SW 1271 (cell line): Measurements from ENCODE around the gene TNFRSF21.
A peak's percentile ranks its signal among the peaks of the same experiment; 100 is the strongest.
"Not testable (repeated sequence)": the region's sequence is repeated elsewhere in the genome, so short reads cannot be mapped to it uniquely, and the experiment has no call there.

Experiments
- DNase-seq, 2 experiments: peaks; one replicate each; lab custom pipeline; 2025; lab: John Stamatoyannopoulos, UW

The TNFRSF21 gene

DNA sequence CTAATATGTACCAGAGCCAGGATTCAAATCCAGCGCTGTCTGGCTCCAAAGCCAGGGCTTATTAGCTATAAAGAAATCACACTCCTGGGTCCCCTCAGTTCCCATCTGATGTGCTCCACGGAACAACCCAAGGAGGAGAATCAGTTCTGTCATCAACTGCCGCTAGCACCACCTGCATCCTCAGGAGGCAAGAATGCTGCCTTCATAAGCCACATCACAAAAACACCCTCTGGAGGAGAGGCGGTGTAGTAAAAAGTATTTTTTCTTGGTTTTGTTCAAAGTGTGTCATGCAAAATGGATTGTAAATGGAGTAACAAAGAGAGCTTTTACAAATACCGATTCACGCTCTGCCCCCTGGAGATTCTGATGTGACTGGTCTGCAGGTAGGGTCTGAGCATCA, 57.1 kb downstream of the TNFRSF21 start:
- DNase-seq, result no peak

DNA sequence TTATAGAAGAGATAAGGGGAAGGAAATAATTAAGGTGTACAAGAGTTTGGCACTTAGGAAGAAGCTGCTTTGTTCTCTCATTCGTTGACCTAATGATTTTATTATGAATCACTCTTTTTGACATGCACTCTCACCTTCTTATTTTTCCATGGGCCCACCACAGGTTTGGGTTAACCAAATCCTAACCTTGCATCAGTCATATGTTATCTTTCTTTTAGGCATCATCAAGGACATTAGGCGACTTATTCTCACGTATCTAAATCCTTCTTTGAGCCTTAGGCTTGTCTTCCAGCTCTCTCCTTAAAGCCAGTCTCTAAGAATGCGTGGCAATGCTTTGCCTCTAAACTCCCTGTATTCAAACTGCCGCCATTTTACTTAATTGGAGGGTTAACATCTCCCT, 58.3 kb downstream of the TNFRSF21 start:
- DNase-seq, result no peak

DNA sequence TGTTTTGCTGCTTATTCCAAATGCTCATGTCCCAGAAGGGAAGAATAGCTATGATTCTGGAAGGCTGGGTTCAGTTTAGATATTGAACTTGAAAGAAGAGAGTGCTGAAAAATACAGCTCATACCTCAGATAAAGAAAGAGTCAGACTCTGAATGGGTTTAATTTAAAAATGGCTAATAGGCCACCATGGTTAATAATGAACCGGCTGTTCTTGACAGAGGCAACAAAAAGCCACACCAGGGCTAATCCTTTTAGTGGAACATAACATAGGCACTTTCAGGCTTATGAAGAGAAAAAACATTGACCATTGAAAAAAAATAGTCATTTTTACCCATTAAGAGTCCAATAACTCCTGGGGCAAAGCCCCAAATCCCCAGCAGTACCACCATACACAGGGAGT, 59.4 kb downstream of the TNFRSF21 start:
- no peak for DNase-seq

DNA sequence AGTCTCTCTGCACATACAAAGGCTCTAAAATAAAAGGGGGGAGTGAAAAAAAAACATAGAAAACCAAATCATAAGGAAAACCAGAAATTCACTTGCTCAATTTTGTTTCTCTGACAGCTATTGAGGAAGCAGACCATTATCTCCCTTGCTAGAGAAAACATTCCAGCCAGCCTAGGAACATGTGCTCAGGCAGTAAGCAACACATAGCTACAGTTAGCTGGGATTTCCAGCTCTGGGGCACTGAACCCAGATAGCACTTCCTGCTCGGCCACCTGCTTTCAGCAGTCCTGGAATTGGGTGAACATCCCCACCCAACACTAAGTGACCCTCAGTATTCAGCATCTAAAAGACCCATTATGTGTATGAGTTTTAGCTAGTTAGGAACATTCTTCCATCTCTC, 61.3 kb downstream of the TNFRSF21 start:
- DNase-seq, result no peak

DNA sequence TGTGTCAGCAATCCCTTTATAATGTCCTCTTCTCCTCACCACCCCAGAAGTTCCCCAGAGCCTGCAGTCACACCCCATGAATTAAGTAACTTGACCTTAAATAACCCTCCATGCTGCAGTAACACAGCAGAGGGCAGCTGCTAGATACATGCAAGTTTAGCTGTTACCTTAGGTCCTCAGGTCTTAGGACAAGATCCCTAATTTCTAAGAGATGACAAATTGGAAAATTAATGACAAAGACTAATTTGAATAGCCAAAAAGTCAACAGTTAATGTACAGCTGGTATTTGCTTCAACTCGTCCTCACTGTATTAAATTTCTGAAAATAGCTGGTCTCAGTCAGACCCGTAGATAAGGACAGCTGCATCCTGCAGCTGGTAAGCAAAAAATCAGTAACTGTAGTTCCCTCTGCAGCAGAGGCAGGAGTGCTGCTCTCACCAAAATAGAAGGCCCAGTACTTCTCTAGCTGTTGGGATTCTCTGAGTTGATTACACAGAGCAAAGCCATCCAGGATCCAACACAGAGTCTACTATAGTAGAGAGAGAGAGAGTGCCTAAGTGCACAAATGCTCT, 62.4 kb downstream of the TNFRSF21 start:
- DNase-seq, result no peak

DNA sequence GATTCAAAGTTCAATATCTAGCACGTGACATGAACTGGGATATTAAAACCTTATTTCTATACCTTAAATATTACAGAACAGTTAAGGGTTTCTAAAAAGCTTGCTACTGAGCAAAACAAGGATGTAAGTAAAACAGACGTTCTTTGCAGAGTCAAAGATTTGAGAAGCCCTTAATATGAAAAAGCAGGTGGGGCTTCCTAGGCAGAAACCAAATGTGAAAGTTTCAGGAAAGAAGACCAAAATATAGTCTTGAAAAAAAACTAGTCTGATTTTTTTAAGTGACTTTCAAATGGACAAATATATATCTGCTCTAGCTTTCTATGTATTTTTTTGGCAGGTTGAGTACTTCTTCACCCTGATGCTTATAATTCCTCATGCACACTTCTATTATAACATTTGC, 63.2 kb downstream of the TNFRSF21 start:
- no peak for DNase-seq

DNA sequence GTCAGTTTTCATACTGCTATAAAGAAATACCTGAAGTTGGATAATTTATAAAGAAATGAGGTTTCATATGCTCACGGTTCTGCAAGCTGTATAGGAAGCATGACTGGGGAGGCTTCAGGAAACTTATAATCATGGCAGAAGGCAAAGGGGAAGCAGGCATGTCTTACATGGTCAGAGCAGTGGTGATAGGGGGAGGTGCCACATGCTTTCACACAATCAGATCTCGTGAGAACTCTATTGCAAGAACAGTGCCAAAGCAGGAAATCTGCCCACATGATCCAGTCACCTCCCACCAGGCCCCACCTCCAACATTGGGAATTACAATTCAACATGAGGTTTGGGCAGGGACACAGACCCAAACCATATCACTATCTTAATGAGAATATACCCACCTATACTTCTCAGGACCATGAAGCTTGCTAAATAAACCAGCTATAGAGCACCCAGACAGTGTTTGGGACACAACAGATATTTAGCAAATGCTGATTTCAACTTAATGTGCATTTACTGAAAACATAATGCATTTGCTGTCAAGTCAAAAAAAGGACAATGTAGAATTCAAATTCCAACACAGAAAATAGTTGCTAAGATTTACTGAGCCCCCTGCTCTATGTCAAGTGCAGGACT, 63.8 kb downstream of the TNFRSF21 start:
- no peak for DNase-seq

DNA sequence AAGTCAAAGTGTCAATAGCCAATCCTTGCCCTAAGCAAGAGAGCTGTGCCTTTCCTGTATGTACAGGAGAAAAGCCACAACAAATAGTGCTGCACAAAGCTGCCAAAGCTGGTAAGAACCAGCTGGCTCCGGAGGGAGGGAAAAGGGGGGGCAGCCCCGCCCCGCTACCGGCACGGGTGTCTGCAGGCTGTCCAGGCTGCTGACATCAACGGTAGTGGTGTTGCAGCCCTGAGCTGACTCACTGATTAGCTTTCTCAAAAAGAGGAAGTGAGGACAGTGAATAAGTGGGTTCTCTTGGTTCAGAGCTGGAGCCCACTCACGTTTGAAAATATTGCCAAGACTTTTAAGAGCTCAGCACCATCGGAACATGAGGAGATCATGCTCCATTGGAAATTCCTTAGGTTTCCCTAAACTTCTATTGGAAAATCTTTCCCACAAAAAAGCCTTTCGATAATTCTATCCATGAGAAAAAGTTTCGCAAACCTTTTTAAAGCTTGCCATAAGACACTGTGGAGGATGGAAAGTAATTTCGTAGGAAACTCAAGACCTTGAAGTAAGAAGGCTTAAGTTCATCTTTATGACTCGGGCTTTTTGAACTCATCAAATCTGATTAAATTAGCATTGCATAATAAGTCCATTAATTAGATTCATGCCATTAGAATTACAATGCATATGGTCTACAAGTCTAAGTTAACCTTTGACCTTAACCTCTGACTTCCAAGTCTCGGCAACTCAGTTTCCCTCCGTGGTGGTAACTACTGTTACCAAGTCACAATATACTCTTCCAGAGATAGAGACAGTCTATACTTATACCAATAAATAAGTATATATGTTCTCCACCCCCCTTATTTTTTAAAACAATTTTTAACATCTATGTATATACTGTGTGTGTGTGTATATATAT, 67.0 kb downstream of the TNFRSF21 start:
- peak; percentile 11 to 55 for DNase-seq

DNA sequence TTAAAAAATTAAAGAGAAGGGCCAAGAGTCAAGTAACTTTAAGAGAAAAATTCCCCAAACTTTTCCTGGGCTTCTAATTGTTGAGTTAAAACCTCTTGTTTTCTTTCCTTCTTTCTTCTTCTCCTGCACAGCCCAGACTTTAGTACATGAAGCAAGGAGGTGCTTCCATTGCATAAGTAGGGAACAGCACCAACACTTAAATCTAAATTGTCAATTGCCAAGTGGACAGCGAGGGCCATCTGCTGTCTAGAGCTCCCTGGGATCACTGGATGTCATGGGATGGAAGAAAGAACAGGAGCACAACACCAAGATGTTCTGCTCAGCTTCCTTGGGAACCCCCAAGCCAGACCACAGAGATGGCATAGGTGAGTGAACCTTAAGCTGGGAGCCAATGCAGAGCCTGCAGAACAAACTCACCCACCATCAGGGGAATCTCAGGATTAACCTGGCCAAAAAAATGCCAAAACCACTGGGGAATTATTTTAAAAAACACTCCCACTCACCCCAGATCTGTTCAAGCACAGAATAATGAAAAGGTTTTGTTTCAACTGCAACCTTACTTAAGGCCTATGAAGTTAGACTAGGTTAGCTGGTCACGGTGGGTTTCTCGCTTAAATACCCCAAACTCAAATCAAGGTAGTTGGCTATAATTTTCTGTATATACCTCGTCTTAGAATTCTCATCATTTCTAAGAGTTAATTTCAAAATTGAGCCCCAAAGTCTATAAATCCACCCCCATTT, 67.8 kb downstream of the TNFRSF21 start:
- DNase-seq, result no peak

DNA sequence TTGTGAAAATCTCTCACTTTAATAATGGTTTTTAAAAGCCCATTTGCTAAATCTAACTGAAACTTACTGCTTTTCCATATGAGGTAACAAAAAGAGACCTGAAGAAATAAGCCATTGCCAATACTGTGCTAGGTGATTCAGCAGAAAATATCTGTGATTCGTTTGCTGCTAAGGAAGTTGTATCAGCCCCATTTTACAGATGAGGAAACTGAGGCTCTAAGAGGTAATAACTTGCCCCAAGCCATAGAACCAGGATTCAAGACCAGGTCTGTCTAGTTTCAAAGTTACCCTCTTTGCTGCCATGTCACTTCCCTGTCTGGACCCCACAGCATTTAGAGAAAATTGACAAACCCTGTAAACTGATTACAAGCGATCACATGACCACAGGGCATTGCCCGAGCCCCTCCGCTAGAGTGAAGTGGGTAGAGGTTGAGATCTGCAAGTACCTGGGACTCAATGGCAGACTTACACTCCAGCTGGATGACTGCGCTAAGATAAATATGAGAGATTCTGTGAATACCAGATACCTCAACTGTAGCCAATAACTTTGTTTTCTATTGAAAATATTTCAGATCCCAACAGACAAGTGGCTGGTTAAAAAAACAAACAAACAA, 69.3 kb downstream of the TNFRSF21 start:
- DNase-seq, result no peak

DNA sequence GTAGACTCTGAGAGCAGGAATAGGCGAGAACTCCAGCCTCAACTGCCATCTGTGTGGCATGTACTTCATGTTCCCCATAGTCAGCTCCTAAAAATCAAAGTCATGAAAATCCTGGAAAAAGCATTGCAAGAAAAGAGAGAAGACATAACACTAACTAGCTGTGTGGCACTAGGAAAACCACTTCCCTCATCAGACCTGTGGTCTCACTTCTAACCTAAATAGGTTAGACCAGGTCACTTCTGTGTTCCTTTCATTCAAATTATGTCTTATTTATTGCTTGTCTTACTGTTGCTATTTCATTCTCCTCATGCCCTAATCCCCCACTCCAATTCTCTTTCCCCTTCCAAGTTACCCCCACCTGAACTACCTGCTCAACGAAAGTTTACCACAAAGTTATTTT, 70.2 kb downstream of the TNFRSF21 start:
- DNase-seq, result no peak

DNA sequence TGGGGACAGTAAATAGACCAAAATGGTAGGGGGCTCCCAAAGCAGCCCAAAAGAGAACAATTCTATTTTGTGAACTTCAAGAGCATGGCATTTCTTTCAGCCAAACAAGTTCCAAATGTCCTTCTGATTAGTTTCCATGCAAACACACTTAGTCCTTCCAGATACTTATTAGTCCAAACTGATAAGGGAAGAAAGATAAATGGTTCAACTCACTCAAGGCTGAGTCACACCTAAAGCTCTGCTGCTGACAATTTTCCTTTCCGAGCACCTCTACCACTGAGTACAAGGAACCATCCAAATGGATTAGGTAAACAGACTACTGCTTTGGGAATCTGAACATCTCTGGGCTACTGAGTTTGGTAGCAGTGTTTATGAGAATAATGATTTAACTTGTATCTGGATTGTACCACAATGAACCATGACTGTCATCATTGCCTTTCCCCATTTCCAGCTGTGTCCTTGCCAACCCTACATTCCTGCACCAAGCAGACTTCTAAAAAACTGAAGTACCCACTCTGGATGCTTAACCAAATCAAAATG, 71.2 kb downstream of the TNFRSF21 start:
- no peak for DNase-seq

DNA sequence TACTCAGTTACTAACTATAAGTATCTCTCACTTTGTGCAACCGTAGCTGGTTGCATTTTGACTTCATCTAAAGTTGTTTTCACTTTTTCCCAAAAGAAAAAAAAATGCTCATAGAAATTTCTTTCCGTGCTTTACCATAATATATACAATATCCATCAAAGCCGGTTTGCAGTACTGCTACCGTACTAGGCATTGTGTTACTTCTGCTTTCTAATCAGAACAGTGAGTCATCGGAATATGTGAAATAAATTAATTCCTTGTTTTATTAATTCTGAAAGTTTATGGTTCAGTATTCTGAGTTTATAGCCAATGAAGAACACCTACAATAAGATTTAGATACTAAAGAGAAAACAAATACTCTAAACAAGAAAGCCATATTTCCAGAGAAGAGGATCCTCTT, 72.5 kb downstream of the TNFRSF21 start:
- no peak for DNase-seq

DNA sequence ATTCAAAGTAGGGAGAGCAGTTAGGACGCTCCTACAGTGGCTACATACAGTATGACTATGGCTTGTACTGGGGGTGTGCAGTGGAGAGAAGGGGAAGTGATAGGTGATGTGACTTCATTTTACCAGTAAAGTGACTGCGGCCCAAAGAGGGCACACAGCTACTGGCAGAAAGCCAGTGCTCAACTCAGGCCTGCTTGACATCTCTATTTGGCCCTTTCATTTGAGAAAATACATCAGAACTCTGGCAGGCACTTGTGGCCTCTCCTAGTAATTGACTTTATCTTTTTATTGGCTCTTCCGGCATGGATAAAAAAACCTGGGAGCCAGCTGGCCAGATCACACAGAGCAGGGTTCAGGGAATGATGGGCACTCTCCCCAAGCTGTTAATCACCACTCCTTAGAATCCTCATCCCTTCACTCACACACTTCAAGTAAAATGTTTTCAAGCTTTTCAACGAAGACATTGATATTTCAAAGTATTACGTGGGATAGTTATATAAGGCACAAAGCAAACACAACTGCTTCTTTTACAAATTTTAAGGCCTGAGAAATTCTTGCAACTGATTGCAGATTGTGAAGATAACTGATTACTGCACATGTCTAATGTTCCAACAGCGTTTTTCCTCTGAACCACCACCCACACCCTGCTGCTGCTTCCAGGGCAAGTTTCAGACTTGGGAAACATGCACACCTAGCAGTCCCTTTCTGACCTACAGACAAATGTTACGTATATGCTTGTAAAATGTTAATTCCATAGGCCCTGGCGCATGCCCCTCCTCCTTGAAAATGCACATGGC, 73.5 kb downstream of the TNFRSF21 start:
- no peak for DNase-seq

DNA sequence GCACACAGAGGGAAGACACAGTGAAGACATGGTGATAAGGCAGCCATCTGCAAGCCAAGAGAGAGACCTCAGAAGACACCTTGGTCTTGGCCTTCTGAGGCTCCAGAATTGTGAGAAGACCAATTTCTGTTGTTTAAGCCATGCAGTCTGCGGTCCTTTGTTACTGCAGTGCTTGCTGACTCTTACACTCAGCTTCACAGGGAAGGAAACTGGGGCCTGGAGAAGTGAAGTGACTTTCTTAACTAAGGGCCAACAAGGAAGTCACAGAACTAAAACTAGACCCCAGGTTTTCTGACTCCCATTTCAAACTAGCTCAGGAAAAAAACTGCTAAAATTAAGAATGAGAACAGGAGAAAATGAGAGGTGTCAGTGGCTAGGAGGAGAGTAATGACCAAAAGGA, 74.3 kb downstream of the TNFRSF21 start:
- DNase-seq, result no peak

DNA sequence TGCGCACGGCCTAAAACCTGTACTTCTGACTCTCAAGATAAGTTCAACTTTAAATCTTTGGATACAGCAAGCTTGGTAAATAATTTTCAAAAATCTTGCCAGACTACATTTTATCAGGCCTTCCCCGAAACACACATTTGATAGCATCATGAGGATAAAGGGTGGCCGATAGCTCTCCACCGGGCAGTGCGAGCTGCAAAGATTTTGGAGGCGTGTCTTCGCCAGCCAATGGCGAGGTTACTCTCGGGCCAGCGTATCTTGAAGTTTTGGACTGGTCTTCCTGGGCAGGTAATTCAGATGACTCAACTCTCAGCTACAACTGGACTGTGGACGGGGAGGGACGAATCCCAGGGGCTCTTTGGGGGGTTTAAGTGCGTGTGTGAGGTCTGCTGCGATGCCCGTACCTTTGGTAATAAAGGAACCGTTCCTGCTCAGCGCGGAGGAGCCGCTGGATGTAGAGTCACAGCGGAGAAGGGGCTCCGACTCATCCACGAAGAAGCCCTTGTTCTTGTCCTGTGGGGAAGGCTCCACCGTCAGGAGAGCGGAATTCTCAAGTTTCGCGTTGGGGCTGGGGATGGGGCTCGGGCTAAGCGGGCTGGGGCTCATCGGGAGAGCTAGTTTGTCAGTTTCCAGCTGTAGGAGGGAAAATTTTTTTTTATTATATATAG, 75.3 kb downstream of the TNFRSF21 start:
- no peak for DNase-seq

DNA sequence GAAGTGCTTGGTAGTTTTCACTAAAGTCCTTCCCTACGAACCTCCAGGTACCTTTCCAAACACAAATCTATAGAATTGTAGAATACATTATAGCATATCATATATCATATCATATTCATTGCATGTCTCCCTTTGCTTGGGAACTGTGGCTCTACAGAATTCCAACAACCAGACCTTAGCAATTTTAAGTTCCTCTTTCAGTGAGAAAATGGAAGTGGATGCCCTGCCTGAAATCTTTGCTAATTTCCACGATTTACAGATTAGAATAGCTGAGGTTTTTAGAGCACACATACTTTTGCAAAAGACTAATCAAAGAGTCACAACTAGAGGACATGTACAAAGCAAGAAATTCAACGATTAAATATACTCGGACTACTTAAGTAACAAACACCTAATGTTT, 78.6 kb downstream of the TNFRSF21 start:
- DNase-seq, result no peak

DNA sequence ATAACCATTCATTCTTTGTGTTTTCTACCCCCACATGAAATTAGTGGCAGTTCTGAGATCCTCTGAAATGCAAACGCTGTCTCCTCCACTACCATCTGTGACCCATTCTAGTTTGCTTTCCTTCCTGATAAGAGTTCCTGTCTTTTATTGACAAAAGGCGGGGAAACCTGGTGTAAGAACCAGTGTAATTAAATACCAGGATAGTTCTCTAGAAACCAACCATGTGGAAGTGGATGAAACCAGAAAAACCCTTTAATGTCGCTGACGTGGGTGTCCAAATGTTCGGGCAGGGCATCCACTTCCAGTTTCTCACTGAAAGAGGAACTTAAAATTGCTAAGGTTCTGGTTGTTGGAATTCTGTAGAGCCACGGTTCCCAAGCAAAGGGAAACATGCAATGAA, 79.1 kb downstream of the TNFRSF21 start:
- no peak for DNase-seq

DNA sequence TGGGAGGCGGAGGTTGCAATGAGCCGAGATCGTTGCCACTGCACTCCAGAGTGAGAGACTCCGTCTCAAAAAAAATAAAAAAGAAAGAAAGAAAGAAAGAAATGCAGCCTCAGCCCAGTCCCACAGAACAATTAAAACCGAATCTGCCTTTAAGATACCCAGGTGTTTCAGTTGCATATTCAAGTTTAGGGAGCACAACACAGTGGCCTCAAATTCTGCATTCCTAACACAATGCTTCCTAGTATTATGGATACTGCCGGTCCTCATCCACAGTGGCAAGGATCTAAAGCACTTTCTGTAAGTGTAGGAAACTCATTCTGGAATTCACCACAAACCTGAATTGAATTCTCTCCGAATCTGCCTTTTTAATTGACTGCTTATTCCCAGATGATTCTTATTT, 80.5 kb downstream of the TNFRSF21 start:
- DNase-seq, result no peak

DNA sequence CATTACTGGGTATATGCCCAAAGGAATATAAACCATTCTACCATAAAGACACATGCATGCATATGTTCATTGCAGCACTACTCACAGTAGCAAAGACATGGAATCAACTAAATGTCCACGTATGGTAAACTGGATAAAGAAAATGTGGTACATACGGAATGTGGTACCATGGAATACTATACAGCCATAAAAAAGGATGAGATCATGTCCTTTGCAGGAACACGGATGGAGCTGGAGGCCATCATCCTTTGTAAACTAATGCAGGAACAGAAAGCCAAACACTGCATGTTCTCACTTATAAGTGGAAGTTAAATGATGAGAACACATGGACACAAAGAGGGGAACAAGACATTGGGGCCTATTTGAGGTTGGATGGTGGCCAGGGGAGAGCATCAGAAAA, 81.6 kb downstream of the TNFRSF21 start:
- DNase-seq, result not testable (repeated sequence)
